IPS-18c (cell line): ENCODE results near the gene NMNAT1.
"Not testable (repeated sequence)": the region's sequence is repeated elsewhere in the genome, so short reads cannot be mapped to it uniquely, and the experiment has no call there.

Experiments
- H3K4me3 ChIP-seq: 2 replicates; pipeline ENCODE4 v1.7.0; 2013; ENCODE audit warnings: low read depth, mild to moderate bottlenecking, low read length, moderate library complexity; ENCODE audit not compliant: insufficient read depth
- H3K9me3 ChIP-seq: one replicate; pipeline ENCODE4 v1.6.1; 2013; ENCODE audit warnings: mild to moderate bottlenecking, low read length, moderate library complexity; ENCODE audit not compliant: control insufficient read depth, insufficient read depth

NMNAT1 gene

GRCh38 chr1:9990944-9991343 lies 47.7 kb downstream of the NMNAT1 start:
- H3K9me3 ChIP-seq: no peaks in the 10 kb centered on the region
- H3K4me3 ChIP-seq: no peak overlapping the region

GRCh38 chr1:9992910-9993309 lies 49.6 kb downstream of the NMNAT1 start:
- no peak overlapping the region for H3K4me3 ChIP-seq
- H3K9me3 ChIP-seq: no peaks in the 10 kb centered on the region

GRCh38 chr1:9993561-9994075 lies 50.3 kb downstream of the NMNAT1 start:
- Histone ChIP-seq H3K9me3 (no peaks in the 10 kb centered on the region), H3K4me3 (no peak overlapping the region)

- Histone ChIP-seq H3K9me3 (no peaks in the 10 kb centered on the region), H3K4me3 (peak within 1 kb of the TSS; percentile 61)
These were observed 53.6 kb downstream of the NMNAT1 start, which contains the start of gene RBP7 for GRCh38 chr1:9996624-9997582. Gene RBP7, plus strand, starts transcription at chr1:9997228. Its CDS starts 31 bp downstream, at chr1:9997259.

- Histone ChIP-seq H3K9me3 (no peaks in the 10 kb centered on the region), H3K4me3 (no peak overlapping the region)
These were observed 57.9 kb downstream of the NMNAT1 start for GRCh38 chr1:10001016-10001665.

GRCh38 chr1:10005248-10005647 lies 62.0 kb downstream of the NMNAT1 start:
- not testable (repeated sequence) for H3K9me3 ChIP-seq, H3K4me3 ChIP-seq

GRCh38 chr1:10007169-10007568 lies 63.9 kb downstream of the NMNAT1 start:
- H3K4me3 ChIP-seq: no peak overlapping the region
- no peaks in the 10 kb centered on the region for H3K9me3 ChIP-seq

GRCh38 chr1:10014016-10014415 lies 70.7 kb downstream of the NMNAT1 start:
- Histone ChIP-seq H3K4me3 (no peak overlapping the region), H3K9me3 (no peaks in the 10 kb centered on the region)

GRCh38 chr1:10019561-10019960 lies 76.3 kb downstream of the NMNAT1 start:
- Histone ChIP-seq H3K9me3 (no peaks in the 10 kb centered on the region), H3K4me3 (no peak overlapping the region)

- H3K9me3 ChIP-seq: no peaks in the 10 kb centered on the region
- H3K4me3 ChIP-seq: no peak overlapping the region
These were observed 76.8 kb downstream of the NMNAT1 start for GRCh38 chr1:10020086-10020485.

- H3K9me3 ChIP-seq, H3K4me3 ChIP-seq: not testable (repeated sequence)
These were observed 77.4 kb downstream of the NMNAT1 start for GRCh38 chr1:10020678-10021077.

- H3K4me3 ChIP-seq, H3K9me3 ChIP-seq: not testable (repeated sequence)
These were observed 78.7 kb downstream of the NMNAT1 start for GRCh38 chr1:10021992-10022391.

GRCh38 chr1:10022656-10023055 lies 79.4 kb downstream of the NMNAT1 start:
- peaks cover 2% of the 10 kb centered on the region for H3K9me3 ChIP-seq
- H3K4me3 ChIP-seq: no peak overlapping the region

GRCh38 chr1:10025354-10025753 lies 82.1 kb downstream of the NMNAT1 start:
- H3K4me3 ChIP-seq: no peak overlapping the region
- peaks cover 2% of the 10 kb centered on the region for H3K9me3 ChIP-seq

GRCh38 chr1:10027027-10027426 lies 83.8 kb downstream of the NMNAT1 start:
- H3K4me3 ChIP-seq: no peak overlapping the region
- H3K9me3 ChIP-seq: peaks cover 2% of the 10 kb centered on the region

- not testable (repeated sequence) for H3K4me3 ChIP-seq, H3K9me3 ChIP-seq
These were observed 85.8 kb downstream of the NMNAT1 start for GRCh38 chr1:10028956-10029500.

- H3K4me3 ChIP-seq: no peak overlapping the region
- no peaks in the 10 kb centered on the region for H3K9me3 ChIP-seq
These were observed 88.2 kb downstream of the NMNAT1 start for GRCh38 chr1:10031461-10031860.
